ENCODE measurements around the gene RBP3.

- no peak for TF ChIP-seq CTCF (conservative IDR thresholded peaks at IDR 0.05 in 1 of 2, IDR thresholded peaks at IDR 0.05 in 1 of 2; ENCODE audit: low read depth in 1 of 2, low read length in 2 of 2)
- no peak for TF ChIP-seq EZH2 (IDR thresholded peaks at IDR 0.05; ENCODE audit: low read length, missing control alignments)
These were observed 52.1 kb downstream of the RBP3 start for GRCh38 chr10:47400251-47400650.

Data from fibroblast of lung (primary cell).